Muscle of back (tissue), 11 donors: ENCODE results near the gene OXCT1. TPM values are rescaled to one million over a fixed set of nuclear protein-coding genes. Genes with fewer than 3 reads are reported as not detected.
"Not testable (repeated sequence)": the region's sequence is repeated elsewhere in the genome, so short reads cannot be mapped to it uniquely, and the experiment has no call there.

Experiments
- DNase-seq, 3 donors: peaks; one replicate each; pipeline versions ENCODE4 v3.0.0 to v3.0.0-alpha.2; 2013
- polyA plus RNA-seq, 10 donors: library from polyadenylated mRNA; unstranded; fragments of 120-200 nt; gene quantifications; one replicate each; pipeline ENCODE4 v1.2.1, GENCODE V29; 2013; ENCODE audit not compliant: insufficient read length in 10 of 10

The OXCT1 gene
- polyA plus RNA-seq, 10 donors: 10.1 to 18.6 (median 13.8) TPM

DNA sequence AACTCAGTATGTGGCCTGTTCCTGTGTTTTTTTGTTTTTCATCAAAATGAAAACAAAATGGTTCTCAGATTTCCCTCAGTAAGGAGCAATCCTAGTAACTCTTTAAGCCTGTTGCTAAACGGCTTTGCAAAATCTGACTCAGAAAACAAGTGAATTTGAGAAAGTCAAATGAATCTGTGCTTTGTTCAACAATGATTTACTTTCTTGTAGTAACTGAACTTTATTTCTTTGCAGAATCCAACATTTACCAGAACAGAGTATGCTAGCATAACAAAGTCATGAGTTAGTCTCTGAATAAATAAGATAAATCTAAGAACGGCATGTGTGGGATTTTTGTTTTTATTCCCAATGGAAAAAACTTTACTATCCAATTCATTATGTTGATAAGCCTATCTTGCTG lies 93.8 kb downstream of the OXCT1 start:
- DNase-seq: no peak

DNA sequence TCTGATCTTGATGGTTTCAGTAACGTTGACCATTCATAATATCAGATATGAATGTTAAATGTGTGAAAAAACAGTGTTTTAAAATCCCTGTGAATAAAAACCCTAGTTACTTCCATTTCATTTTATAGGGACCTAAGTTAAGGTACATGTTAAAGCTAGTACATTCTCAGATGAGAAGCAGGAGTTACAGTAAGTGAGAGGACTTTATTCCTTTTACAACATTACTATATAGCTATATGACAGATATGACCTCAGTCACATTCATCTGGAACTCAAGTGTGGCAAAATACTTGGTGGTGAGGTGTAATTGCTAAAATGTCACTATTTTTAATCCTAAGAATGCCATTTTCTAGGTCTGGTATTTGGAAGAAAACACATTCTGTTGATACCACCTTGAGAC lies 96.4 kb downstream of the OXCT1 start:
- no peak for DNase-seq

DNA sequence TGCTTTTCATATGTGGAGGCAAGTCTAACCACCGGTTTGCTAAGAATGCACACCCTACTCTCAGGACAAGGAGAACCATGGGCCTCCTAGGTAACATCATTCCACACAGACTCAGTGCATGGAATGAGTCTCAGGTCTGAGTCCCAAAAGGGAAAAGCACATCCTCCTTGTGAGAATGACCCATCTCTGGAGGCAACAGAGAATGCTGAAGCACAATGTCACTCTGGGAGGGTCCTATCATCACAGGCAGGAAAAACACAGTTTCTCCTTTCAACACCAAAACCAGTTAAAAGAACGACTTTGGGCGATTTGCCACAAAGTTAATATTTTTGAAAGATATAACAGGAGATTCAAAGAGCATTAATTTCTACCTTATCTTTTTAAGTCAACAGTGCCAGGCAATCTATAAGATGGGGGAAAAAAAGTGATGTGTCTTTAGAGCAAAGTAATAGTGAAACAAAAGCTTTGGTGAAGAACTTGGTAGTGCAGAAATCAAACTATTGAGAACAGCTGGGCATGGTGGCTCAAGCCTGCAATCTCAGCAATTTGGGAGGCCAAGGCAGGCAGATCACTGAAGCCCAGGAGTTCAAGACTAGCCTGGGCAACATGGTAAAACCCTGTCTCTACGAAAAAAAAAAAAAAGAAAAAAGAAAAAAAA lies 97.3 kb downstream of the OXCT1 start:
- DNase-seq: no peak

DNA sequence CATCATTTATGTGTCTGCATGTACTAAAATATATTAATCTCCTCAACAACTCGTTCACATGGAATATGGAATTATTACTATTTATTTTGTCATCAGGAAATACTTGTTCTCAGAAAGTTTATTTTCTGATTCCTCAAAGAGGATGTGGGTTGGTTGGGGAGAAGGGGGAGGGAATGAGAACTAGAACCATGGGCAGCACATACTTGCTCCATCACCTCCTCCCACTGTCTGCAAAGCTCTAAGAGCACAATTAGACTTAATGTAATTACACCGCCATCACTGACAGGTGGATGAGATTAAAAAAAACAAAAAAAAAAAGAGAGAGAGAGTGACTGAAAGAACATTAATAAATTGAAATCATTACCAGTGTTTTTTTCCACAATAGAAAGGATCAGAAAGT lies 98.2 kb downstream of the OXCT1 start:
- DNase-seq: no peak

DNA sequence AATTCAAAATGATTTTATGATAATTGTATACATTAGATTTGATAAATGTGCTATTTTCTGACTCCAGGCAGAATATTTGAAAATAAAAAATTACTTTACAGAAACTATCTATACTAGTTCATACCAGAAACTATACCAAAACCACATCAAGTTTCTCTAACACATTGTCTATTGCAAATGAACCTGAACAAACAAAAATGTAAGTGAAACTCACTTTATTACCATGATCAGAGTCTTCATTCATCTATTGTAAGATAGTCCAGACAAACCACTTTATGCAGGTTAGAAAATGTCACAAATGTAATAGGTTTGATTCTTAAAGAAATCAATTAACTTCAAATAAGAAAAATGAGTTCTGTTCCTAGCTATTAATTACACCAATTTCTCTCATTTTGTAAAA lies 99.4 kb downstream of the OXCT1 start:
- DNase-seq: no peak

DNA sequence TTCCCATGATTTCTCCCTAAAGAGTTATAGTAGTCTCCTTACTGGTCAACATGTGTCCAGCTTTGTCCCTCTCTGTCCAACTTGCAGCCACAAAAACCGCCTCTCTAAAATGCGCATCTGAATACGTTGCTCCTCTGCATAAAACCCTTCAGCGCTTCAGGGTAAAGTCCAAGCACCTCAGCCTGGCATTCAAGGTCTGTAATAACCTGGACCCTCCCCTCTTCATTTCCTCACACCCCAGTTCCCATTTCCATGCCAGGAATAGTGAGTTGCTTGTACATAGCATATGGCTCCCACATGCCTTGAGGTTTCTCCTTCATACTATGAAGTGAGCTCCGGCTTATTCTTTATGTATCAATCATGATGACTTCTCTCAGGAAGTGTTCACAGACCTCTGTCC lies 101.5 kb downstream of the OXCT1 start:
- DNase-seq: no peak

DNA sequence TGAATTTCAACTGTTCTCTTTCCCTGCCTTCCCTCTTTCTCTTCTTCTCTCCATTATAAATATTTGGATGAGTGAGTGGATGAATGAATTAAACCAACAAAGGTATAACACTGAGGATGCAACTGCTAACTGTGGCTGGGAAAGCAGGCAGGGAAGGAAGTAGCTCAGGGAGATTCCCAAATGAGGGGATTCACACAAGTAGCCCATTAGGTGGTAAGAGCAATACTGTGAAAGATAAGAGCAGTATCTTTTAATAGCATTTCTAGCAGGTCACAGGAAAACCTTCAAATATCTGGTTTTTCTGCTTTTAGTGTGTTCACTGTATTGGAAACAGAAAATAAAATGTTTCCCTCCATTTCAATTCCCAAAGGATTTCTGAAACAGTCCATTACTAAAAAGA lies 105.6 kb downstream of the OXCT1 start:
- DNase-seq: no peak

DNA sequence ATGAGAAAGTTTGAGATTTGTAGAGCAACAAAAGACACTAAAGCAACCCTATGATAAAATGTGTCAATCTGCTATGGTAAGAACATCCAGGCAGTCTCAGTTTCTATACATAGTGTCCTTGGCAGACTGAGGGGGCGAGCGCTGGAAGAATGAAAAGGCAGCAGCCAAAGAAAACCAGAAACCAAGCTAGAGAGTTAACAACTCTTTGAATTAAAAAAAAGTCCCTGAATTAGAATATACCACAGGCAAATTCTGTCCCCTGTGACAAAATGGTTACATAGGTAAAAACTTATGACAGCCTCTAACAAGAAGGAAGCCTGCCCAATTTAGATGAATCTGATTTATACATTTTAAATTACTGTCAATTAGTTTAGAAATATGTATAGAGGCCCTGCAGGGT lies 106.7 kb downstream of the OXCT1 start:
- DNase-seq: no peak

DNA sequence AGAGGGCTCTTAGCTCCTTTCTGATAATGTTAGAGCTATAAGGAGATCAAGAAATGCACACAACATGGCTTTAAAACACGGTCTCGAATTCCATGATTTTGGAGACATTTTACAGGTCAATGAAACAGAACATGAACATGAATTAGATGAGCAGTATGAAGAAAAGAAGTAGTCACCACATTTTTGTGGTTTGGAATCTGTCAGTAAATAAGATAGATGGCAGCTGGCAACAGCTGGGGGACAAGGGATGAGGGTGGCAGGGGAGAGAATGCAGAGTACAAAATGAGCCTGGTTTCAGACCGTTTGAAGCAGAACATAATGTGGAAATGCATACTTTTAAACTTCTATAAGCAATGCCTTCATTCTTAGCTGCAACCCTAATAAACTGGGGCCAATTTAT lies 107.1 kb downstream of the OXCT1 start:
- peak in 1 of 3 donors; percentile 51 for DNase-seq

DNA sequence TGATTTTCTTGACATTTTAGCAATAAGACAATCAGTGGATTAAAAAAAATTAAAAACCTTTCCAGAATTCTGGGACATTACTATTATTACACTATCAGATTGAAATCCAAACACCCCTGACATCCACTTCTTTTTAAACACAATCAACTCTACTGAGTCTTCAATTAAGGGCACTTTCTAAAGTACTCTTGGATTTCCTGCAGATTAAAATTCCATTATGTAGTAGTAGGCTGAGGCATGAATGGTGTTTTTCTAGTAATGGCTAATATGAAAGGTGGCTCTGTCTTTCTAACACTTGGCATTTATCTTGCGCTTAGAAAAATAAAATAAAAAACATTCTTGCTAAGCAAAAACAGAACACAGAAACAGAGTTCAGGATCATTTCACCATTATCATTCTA lies 107.8 kb downstream of the OXCT1 start:
- no peak for DNase-seq

DNA sequence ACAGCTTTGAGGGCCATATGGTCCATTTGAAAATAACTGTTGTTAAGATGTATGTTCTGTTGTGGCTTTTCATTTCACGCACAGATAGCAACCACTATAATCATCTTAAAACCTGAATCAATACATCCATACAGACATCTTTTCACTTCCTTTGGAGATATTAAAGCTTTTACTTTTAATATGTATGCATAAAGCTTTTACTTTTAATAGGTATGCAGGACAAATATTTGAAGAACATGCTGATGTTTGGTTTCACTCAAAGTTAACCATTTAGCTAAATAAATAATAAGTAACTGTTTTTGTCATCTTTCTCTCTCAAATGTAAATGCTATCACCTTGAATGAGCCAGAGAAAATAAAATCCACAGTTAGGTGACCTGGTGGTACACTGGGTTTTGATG lies 108.6 kb downstream of the OXCT1 start:
- DNase-seq: no peak

DNA sequence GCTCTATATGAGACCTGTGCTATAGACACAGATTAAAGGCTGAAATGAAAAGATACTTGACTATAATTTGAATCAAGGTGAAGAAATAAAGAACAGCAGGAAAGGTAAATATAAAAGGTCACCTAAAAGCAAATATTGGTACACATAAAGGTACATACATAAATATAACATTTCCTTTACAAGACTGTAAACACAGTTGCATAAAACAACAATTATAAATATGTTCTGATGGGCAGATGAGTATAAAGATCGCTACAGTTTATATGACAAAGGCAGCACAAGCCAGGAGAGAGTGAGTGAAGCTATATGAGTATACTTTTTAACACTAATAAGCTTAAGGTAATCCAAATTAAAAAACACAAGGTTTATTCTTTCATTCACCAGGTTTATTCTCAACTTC lies 114.5 kb downstream of the OXCT1 start:
- no peak for DNase-seq

DNA sequence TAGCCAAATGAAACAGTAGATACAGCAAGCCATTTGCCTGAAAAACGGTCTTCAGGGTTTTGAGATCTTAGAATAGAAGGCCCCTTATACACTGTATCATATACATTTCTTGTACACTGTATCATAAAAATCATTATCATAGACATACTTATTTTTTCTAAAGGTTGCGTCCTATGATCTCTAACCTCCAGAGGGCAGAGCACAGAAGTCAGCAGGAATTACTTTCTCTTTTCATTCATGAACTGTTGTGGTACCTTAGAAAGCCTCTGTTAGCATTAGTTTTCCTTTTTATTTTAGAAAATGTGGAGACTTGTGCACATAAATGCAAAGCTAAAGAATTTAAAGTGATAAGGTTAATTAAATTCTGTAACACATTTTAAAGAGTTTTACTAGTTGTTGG lies 115.4 kb downstream of the OXCT1 start:
- no peak for DNase-seq

DNA sequence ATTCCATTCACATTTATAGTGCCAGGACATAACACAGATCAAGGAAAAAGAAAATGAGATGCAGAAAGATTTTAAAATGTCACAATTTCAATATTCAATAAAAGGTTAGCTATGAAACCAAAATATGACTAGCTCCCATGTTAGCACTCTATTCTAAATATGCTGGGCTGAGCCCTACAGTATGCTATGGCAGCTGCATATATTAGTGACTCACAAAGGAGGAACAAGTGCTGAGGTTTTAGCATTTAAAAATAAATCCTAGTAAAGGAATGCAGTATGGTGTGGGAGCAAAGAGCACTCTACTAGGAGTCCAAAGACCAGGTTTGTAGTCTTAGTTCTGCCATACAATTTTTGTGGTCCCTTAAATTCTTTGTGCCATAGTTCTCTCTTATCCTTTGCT lies 118.4 kb downstream of the OXCT1 start:
- no peak for DNase-seq

DNA sequence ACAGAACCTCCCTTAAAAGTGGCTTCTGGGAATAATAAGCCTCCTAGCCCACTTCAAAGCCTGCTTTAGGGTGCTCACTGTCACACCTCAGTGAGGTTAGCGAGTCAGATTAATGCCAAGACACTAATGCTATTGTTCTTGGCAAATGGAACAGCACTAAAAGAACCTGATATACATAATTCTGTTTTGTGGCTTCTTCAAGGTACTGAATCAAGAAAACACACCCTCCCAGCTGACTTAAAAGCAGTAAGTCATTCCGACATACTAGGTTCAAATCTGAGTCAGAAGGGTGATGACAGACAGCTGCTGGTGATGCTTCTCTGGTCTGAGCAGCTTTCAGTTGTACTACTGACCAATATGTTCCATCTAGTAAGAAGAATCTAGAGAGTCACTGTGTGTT lies 121.6 kb downstream of the OXCT1 start:
- peak in 1 of 3 donors; percentile 12 for DNase-seq

DNA sequence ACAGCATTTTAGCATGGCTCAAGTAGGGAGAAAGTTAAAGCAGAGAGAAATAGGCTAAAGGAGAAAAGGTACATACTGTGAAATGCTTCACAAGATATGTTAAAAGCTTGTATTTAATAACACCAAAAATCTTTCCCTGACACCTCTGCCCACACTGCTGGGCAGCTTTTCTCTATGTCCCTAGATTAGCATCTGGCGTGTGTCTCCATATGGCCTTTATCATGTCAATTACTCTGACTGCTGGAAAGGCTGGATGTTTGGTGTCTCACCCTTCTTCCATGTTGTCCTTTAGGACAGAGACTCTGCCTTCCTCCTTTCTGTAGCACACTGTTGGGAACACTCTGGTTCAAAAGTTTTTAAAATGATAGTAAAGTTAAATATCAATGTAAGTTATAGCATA lies 122.5 kb downstream of the OXCT1 start:
- no peak for DNase-seq

DNA sequence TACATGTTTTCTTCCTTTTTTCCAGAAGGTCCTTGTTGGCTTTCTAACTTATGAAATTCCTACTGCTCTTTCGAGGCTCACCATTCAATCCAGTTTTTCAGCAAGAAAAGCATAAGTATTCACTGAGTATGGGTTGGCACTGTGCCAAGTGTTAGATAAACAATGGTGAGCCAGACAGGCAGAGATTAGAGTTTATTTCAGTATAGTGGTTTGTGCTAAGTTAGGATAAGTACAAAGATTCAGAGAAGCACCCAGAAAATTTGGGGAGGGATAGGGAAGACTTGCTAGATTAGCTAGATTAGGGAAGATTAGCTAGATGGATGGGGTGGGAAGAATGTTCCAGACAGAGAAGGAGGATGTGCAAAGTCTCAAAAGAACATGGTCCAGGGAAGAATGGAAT lies 122.9 kb downstream of the OXCT1 start:
- DNase-seq: peak; percentile 7 to 39 (median 18)

DNA sequence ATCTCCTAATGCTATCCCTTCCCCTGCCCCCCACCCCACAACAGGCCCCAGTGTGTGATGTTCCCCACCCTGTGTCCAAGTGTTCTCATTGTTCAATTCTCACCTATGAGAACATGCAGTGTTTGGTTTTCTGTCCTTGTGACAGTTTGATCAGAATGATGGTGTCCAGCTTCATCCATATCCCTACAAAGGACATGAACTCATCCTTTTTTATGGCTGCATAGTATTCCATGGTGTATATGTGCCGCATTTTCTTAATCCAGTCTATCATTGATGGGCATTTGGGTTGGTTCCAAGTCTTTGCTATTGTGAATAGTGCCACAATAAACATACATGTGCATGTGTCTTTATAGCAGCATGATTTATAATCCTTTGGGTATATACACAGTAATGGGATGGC lies 127.6 kb downstream of the OXCT1 start:
- not testable (repeated sequence) for DNase-seq

DNA sequence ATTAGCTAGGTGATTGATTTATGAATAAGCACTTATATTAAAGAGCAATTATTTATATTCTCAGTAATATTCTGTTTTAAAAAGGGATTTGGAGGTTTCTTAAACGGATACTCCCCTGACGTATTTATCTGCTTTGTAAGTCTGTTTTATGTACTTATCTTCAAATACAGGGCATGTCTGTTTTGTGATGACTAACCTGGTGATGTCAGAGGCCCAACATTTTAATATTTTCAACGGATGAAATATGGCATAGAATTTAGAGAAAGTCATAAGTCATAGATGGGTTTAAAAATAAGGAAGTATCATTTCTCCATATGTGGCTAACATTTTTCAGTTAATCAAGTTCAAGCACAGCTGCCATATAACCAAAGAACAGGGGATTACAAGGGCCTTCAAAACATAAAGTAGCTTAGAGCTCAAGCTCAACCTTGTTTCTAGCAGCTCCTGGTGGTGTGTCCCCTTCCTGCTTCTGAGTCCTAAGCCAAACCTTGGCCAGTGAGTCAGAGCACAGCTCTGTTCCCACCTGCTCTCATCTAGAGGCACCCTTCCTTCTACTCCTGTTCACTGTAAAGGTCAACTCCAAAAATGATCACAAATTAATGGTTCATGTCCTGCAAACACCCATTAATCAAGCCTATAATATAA lies 131.4 kb downstream of the OXCT1 start:
- no peak for DNase-seq

DNA sequence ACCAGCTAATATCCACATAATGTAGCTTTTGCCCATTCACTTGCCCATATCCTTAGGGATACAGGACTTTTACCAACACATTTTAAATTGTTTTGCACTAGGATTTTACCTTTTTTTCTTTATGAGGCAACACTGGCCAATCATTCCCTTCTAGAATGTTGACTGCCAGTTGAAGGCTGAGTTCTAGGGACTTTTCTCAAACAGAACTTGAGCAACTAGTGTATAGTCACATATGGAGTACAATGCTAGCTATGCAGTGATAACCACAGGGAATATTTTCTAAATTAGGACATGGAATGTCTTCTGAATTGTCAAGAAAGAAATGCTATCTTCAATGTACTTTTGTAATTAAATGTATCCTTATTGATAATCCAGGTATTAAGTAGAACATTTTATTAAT lies 133.6 kb downstream of the OXCT1 start:
- no peak for DNase-seq

DNA sequence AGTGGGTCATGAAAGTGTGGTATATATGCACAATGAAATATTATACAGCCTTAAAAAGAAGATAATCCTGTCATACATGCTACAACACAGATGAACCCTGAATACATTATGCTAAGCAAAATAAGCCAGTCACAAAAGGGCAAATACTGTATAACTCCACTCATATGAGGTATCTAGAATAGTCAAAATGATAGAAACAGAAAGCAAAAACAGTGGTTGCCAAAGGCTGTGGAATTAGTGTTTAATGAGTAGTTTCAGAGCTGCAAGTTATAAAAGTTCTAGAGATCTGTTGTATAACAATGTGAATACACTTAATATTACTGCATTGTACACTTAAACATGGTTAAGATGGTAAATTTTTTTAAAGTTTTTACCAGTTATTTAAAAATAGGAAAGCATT lies 135.0 kb downstream of the OXCT1 start:
- no peak for DNase-seq

DNA sequence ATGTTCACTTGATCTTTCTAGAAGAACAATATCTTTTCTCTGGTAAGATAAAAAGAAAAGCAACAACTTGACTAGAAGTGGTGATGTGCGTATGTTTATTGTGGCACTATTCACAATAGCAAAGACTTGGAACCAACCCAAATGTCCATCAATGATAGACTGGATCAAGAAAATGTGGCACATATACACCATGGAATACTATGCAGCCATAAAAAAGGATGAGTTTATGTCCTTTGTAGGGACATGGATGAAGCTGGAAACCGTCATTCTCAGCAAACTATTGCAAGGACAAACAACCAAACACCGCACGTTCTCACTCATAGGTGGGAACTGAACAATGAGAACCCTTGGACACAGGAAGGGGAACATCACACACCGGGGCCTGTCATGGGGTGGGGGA lies 140.8 kb downstream of the OXCT1 start:
- not testable (repeated sequence) for DNase-seq

DNA sequence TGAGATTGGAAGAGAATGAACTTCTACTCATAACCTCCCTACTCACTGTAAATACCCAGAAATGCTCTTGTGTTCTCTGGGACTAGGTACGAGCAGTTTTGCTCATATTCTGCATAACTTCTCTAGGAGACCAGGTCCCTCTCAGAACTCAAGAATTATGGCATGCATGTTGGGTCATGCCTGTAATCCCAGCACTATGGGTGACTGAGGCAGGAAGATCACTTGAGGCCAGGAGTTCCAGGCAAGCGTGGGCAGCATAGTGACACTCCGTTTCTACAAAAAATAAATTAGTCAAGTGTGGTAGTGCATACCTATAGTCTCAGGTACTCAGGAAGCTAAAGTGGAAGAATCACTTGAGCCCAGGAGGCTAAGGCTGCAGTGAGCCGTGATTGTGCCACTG lies 141.9 kb downstream of the OXCT1 start:
- DNase-seq: no peak

DNA sequence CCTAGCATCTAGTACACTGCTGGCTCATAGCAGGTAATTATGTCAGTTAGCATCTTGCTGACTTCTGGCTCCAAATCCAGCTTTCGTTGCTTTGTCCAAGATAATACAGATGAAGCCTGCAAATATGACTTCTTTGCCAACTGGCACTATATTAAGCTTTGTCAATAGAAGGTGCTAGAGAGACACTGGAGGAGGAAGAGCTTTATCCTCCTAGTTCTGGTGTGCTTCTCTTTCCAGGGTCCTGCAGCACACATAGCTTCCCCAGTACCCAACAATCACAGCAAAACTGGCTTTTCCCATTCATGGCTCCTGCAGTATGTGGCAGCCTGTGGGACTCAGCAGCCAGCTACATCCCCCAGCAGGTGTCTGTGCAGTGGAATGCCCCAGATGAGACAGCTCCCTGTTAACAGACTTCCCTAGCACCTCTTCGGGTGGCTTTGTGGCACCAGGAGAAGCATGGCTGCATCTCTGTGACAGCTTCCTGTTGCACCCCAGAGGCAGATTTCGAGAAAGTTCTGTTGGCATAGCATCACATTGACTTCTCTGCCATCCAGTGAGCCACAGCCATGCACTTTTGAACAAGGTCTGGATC lies 147.8 kb downstream of the OXCT1 start:
- DNase-seq: no peak
